Thyroid gland (tissue), 4 donors: ENCODE results near the gene KMT2D.

ENCODE experiments used
- POLR2A ChIP-seq, 2 donors: fragments of 450-650 bp; IDR thresholded peaks; one replicate each; pipeline ENCODE4 v1.6.1; 2017; ENCODE audit warnings: antibody characterized with exemption in 2 of 2, mild to moderate bottlenecking in 2 of 2, moderate library complexity in 1 of 2
- TF ChIP-seq, protein P1 (sequence below), 6 experiments: fragments of 200-600 bp in 3 of 6; fragments of 450-650 bp in 3 of 6; sonication (generic) in 3 of 6; IDR thresholded peaks; one replicate each; pipeline ENCODE4 v1.5.1; 2016 to 2019; ENCODE audit warnings: antibody characterized with exemption in 6 of 6, mild to moderate bottlenecking in 2 of 6, inconsistent platforms in 1 of 6, moderate library complexity in 1 of 6

DNA sequence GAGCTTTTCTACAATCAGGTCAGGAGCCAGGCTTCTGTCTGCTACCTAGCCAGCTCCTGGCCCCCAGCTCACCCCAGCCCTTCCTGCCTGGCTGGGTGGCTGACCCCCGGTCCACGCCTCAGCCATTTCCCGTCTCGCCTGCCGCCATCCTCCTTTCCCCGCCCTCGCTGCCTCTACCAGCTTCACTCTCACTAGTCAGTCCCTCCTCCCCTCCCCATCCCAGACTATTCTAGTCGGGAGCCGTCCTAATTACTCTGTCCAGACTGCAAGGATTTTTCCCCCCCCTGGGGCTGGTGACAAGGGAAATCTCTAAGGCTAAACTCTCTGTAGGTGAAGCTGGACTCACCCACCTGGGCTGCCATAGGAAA is 33.2 kb upstream of the KMT2D start:
- TF ChIP-seq, protein P1, sequence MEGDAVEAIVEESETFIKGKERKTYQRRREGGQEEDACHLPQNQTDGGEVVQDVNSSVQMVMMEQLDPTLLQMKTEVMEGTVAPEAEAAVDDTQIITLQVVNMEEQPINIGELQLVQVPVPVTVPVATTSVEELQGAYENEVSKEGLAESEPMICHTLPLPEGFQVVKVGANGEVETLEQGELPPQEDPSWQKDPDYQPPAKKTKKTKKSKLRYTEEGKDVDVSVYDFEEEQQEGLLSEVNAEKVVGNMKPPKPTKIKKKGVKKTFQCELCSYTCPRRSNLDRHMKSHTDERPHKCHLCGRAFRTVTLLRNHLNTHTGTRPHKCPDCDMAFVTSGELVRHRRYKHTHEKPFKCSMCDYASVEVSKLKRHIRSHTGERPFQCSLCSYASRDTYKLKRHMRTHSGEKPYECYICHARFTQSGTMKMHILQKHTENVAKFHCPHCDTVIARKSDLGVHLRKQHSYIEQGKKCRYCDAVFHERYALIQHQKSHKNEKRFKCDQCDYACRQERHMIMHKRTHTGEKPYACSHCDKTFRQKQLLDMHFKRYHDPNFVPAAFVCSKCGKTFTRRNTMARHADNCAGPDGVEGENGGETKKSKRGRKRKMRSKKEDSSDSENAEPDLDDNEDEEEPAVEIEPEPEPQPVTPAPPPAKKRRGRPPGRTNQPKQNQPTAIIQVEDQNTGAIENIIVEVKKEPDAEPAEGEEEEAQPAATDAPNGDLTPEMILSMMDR (IDR thresholded peaks at IDR 0.05) = no peak
- no peak for TF ChIP-seq POLR2A (IDR thresholded peaks at IDR 0.05)
